HEK293 (cell line): ENCODE data around the gene CHST4.

Experiments used
- CTCF ChIA-PET: fragments of 350-600 bp; formaldehyde crosslinking; extraction: SDS; loops from one replicate; lab custom pipeline; 2021; ENCODE audit warnings: antibody characterized with exemption; lab: Yijun Ruan, JAX
- POLR2A ChIA-PET: fragments of 300-600 bp; formaldehyde crosslinking; extraction: SDS; loops from one replicate; lab custom pipeline; 2020; ENCODE audit warnings: antibody characterized with exemption, inconsistent platforms; lab: Yijun Ruan, JAX
- H3K27ac ChIP-seq: fragments of 200-500 bp; sonication (Bioruptor generic); 2 replicates; pipeline ENCODE4 v1.5.1; 2014; ENCODE audit warnings: low read depth, low read length, control low read depth, inconsistent platforms; ENCODE audit errors: extremely low read depth
- H3K36me3 ChIP-seq, 2 experiments: fragments of 200-500 bp in 1 of 2; sonication (Bioruptor generic) in 1 of 2; 1 replicate in 1 of 2; 2 replicates in 1 of 2; pipeline ENCODE4 v1.5.1; 2014 to 2017; ENCODE audit warnings: inconsistent platforms in 2 of 2, low read length in 2 of 2; ENCODE audit not compliant: control insufficient read depth in 2 of 2, insufficient read depth in 1 of 2
- H3K4me1 ChIP-seq: fragments of 200-500 bp; sonication (Bioruptor generic); 2 replicates; pipeline ENCODE4 v1.5.1; 2014; ENCODE audit warnings: mild to moderate bottlenecking, low read length, inconsistent platforms; ENCODE audit not compliant: control insufficient read depth, insufficient read depth
- H3K4me3 ChIP-seq: 2 replicates; pipeline ENCODE4 v1.5.1; 2011; ENCODE audit warnings: low read depth, mild to moderate bottlenecking, control low read depth, low read length, moderate library complexity
- H3K9me3 ChIP-seq: fragments of 200-500 bp; sonication (Bioruptor generic); 2 replicates; pipeline ENCODE4 v1.5.1; 2014; ENCODE audit warnings: low read depth, low read length, inconsistent platforms; ENCODE audit not compliant: control insufficient read depth, insufficient read depth
- PATZ1 ChIP-seq: fragments of 450-650 bp; formaldehyde crosslinking; IDR thresholded peaks from 2 replicates; pipeline ENCODE4 v1.5.1; 2016; ENCODE audit warnings: missing biosample characterization, missing genetic modification characterization
- PRDM4 ChIP-seq: fragments of 450-650 bp; formaldehyde crosslinking; IDR thresholded peaks from 2 replicates; pipeline ENCODE4 v1.5.1; 2017; ENCODE audit warnings: missing biosample characterization, missing genetic modification characterization
- SP2 ChIP-seq: fragments of 450-650 bp; formaldehyde crosslinking; IDR thresholded peaks from 2 replicates; pipeline ENCODE4 v1.5.1; 2016; ENCODE audit warnings: missing biosample characterization, missing genetic modification characterization
- ZBTB49 ChIP-seq: fragments of 450-650 bp; formaldehyde crosslinking; IDR thresholded peaks from 2 replicates; pipeline ENCODE4 v1.5.1; 2016; ENCODE audit warnings: missing biosample characterization, missing genetic modification characterization, low read depth
- ZBTB7A ChIP-seq: fragments of 450-650 bp; formaldehyde crosslinking; IDR thresholded peaks from 2 replicates; pipeline ENCODE4 v1.5.1; 2016; ENCODE audit warnings: low read depth, missing biosample characterization, missing genetic modification characterization
- ZNF132 ChIP-seq: fragments of 450-650 bp; formaldehyde crosslinking; IDR thresholded peaks from 2 replicates; pipeline ENCODE4 v1.5.1; 2017; ENCODE audit warnings: missing biosample characterization, missing genetic modification characterization, borderline replicate concordance
- ZNF175 ChIP-seq: fragments of 450-650 bp; formaldehyde crosslinking; IDR thresholded peaks from 2 replicates; pipeline ENCODE4 v1.5.1; 2016; ENCODE audit warnings: missing biosample characterization, missing genetic modification characterization
- ZNF24 ChIP-seq: fragments of 450-650 bp; formaldehyde crosslinking; IDR thresholded peaks from 2 replicates; pipeline ENCODE4 v1.5.1; 2016; ENCODE audit warnings: missing biosample characterization, missing genetic modification characterization
- ZNF311 ChIP-seq: fragments of 450-650 bp; formaldehyde crosslinking; IDR thresholded peaks from 2 replicates; pipeline ENCODE4 v1.5.1; 2017; ENCODE audit warnings: missing biosample characterization, missing genetic modification characterization, borderline replicate concordance
- ZNF354C ChIP-seq: fragments of 450-650 bp; formaldehyde crosslinking; IDR thresholded peaks from 2 replicates; pipeline ENCODE4 v1.5.1; 2016; ENCODE audit warnings: missing biosample characterization, missing genetic modification characterization, low read depth, borderline replicate concordance
- ZNF433 ChIP-seq: fragments of 450-650 bp; formaldehyde crosslinking; IDR thresholded peaks from 2 replicates; pipeline ENCODE4 v1.5.1; 2016; ENCODE audit warnings: missing biosample characterization, missing genetic modification characterization, low read depth
- ZNF473 ChIP-seq: fragments of 450-650 bp; formaldehyde crosslinking; IDR thresholded peaks from 2 replicates; pipeline ENCODE4 v1.5.1; 2017; ENCODE audit warnings: missing biosample characterization, missing genetic modification characterization
- ZNF501 ChIP-seq: fragments of 450-650 bp; formaldehyde crosslinking; IDR thresholded peaks from 2 replicates; pipeline ENCODE4 v1.5.1; 2016; ENCODE audit warnings: missing biosample characterization, missing genetic modification characterization
- ZNF513 ChIP-seq: fragments of 450-650 bp; IDR thresholded peaks from 2 replicates; pipeline ENCODE4 v1.5.1; 2018; ENCODE audit warnings: missing biosample characterization, missing genetic modification characterization
- ZNF768 ChIP-seq: fragments of 450-650 bp; formaldehyde crosslinking; IDR thresholded peaks from 2 replicates; pipeline ENCODE4 v1.5.1; 2018; ENCODE audit warnings: missing biosample characterization, mild to moderate bottlenecking, missing genetic modification characterization
- ZNF792 ChIP-seq: fragments of 450-650 bp; formaldehyde crosslinking; IDR thresholded peaks from 2 replicates; pipeline ENCODE4 v1.5.1; 2016; ENCODE audit warnings: missing biosample characterization, missing genetic modification characterization
- ZSCAN16 ChIP-seq: fragments of 450-650 bp; formaldehyde crosslinking; IDR thresholded peaks from 2 replicates; pipeline ENCODE4 v1.5.1; 2016; ENCODE audit warnings: missing biosample characterization, missing genetic modification characterization
- ZSCAN23 ChIP-seq: fragments of 450-650 bp; formaldehyde crosslinking; IDR thresholded peaks from 2 replicates; pipeline ENCODE4 v1.5.1; 2016; ENCODE audit warnings: missing biosample characterization, missing genetic modification characterization
- TF ChIP-seq, protein P1 (sequence below): fragments of 450-650 bp; formaldehyde crosslinking; IDR thresholded peaks from 2 replicates; pipeline ENCODE4 v1.5.1; 2016; ENCODE audit warnings: missing biosample characterization, missing genetic modification characterization

Gene CHST4

DNA sequence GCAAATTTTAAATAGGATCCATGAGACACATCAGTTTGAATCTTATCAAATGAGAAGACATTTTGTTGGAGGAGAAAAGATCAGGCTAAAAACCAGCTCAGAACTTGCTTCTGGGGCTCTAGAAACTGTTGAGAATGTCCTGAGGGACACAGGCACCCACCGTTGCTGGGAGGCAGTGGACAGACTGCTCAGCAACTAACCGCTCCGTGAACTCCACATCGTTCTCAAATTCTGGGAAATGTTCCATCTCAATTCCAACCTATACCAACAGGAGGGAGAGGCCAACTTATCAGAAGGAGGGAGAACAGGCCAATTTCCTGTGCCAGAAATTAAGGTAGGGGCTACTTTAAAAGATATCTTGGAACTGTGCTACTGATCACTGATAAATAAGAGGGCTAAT is 42.3 kb downstream of the CHST4 start:
- POLR2A ChIA-PET: no interaction called here
- CTCF ChIA-PET: interaction anchor here (3.0 kb wide), 1 partner anchor 43 kb away, joined by 10 read pairs; no protein-coding TSS in a partner anchor

DNA sequence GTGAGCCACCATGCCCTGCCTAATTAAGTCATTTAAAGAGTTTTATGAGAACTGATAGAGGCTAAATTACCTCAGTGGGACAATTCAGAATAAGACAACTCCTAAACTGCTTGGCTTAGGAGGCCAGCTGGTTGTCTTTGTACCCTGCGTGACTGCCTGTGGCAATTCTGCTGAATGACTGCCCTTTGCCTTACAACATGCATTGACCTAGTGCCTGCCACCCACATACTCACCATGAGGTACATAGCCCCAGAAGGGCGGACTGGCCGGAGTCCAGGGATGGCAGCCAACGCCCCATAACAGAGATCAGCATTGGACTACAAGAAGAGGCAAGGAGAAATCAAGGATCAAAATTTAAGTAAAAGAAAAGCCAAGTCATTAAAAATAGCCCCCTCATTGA is 43.4 kb downstream of the CHST4 start:
- Histone ChIP-seq H3K4me1 (no peaks in the 10 kb centered on the region), H3K9me3 (no peaks in the 10 kb centered on the region), H3K27ac (no peak overlapping the region), H3K4me3 (no peak overlapping the region), H3K36me3 (no peaks in the 10 kb centered on the region)
- ChIA-PET CTCF (interaction anchor here (2.2 kb wide), 1 partner anchor 41 kb away, joined by 6 read pairs; no protein-coding TSS in a partner anchor), POLR2A (interaction anchor here (0.5 kb wide), 1 partner anchor 322 kb away, joined by 3 read pairs; no protein-coding TSS in a partner anchor)
- TF ChIP-seq ZNF24 (tag by site-specific recombination): no peak

More for the DNA sequence above, 42.3 kb downstream of the CHST4 start:
- TF ChIP-seq ZBTB7A (tag by site-specific recombination) (no peak), ZSCAN23 (tag by site-specific recombination) (no peak), ZNF792 (tag by site-specific recombination) (no peak), PRDM4 (tag by site-specific recombination) (peak; percentile 42; the same call in 1 of the 2 replicates)
- TF ChIP-seq, protein P1, sequence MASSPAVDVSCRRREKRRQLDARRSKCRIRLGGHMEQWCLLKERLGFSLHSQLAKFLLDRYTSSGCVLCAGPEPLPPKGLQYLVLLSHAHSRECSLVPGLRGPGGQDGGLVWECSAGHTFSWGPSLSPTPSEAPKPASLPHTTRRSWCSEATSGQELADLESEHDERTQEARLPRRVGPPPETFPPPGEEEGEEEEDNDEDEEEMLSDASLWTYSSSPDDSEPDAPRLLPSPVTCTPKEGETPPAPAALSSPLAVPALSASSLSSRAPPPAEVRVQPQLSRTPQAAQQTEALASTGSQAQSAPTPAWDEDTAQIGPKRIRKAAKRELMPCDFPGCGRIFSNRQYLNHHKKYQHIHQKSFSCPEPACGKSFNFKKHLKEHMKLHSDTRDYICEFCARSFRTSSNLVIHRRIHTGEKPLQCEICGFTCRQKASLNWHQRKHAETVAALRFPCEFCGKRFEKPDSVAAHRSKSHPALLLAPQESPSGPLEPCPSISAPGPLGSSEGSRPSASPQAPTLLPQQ (tag by site-specific recombination): no peak
- TF ChIP-seq, all 188 proteins: peak for 1
- Histone ChIP-seq H3K4me3 (no peak overlapping the region), H3K27ac (no peak overlapping the region), H3K4me1 (0 out of 2 replicates have a peak, but pooled peaks cover 4% of the 10 kb centered on the region), H3K9me3 (no peaks in the 10 kb centered on the region), H3K36me3 (no peaks in the 10 kb centered on the region)

DNA sequence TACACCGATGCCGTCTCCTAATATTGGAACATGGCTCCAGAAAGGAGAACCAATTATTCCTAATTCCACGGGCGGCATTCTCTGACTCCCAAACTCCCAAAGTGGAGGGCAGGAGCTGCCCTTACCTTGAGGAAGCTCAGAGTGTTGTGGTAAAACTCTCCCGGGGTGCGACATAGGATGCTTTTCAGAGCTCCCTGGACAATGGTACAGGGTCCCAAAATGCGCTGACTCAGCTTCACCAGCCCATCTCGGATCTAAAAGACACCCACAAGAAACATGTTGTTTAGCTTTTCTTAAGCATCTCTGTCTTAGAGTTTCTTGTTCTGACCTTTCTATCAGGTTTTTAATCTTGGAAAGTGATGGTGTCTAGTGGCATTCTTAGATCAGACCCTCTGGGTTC is 43.9 kb downstream of the CHST4 start:
- ChIA-PET CTCF (interaction anchor here (1.0 to 2.2 kb wide), 2 partner anchors 34 to 41 kb away, joined by 3 to 6 read pairs; no protein-coding TSS in a partner anchor), POLR2A (interaction anchor here (0.5 kb wide), 1 partner anchor 322 kb away, joined by 3 read pairs; no protein-coding TSS in a partner anchor)
- H3K27ac ChIP-seq: no peak overlapping the region
- H3K9me3 ChIP-seq: no peaks in the 10 kb centered on the region
- no peaks in the 10 kb centered on the region for H3K4me1 ChIP-seq
- no peak overlapping the region for H3K4me3 ChIP-seq
- H3K36me3 ChIP-seq: no peaks in the 10 kb centered on the region
- TF ChIP-seq ZNF354C (no peak), ZNF768 (tag by site-specific recombination) (no peak), ZNF473 (tag by site-specific recombination) (no peak), ZNF311 (tag by site-specific recombination) (no peak), ZNF433 (tag by site-specific recombination) (no peak), SP2 (tag by site-specific recombination) (no peak), ZSCAN16 (no peak), ZNF132 (tag by site-specific recombination) (no peak), ZNF501 (no peak), PATZ1 (tag by site-specific recombination) (no peak), ZNF513 (tag by site-specific recombination) (no peak), ZNF175 (tag by site-specific recombination) (no peak), ZBTB49 (tag by site-specific recombination) (no peak)
- TF ChIP-seq, protein P1 (tag by site-specific recombination): no peak
